ENCODE results near the gene CUX1.

DNA sequence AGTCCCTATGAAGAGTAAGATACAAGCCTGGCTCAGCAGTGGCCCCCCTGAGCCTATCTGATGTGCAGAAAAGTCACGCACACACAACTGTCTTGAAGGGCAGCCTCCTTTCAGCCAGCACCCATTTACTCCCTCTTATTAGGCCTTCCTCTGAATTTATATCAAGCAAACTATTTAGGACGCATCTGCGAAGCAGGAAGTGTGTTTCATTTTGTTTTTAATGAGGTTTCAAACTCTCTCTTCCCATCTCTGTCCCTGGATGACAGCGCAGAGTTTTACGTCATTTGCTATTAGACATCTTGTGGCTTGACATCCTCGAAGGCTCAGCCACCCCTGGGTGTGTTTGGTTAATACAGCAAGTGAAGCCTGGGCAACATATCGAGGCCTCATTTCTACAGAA, 79.5 kb downstream of the CUX1 start:
- TF ChIP-seq POLR2A (IDR thresholded peaks at IDR 0.05), result no peak
- TF ChIP-seq, protein P1, sequence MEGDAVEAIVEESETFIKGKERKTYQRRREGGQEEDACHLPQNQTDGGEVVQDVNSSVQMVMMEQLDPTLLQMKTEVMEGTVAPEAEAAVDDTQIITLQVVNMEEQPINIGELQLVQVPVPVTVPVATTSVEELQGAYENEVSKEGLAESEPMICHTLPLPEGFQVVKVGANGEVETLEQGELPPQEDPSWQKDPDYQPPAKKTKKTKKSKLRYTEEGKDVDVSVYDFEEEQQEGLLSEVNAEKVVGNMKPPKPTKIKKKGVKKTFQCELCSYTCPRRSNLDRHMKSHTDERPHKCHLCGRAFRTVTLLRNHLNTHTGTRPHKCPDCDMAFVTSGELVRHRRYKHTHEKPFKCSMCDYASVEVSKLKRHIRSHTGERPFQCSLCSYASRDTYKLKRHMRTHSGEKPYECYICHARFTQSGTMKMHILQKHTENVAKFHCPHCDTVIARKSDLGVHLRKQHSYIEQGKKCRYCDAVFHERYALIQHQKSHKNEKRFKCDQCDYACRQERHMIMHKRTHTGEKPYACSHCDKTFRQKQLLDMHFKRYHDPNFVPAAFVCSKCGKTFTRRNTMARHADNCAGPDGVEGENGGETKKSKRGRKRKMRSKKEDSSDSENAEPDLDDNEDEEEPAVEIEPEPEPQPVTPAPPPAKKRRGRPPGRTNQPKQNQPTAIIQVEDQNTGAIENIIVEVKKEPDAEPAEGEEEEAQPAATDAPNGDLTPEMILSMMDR (IDR thresholded peaks at IDR 0.05), result no peak

All from lower leg skin (tissue), 3 donors.